CD4-positive, alpha-beta T cell treated with Interleukin-6 at 100 ng/mL for 8 hours (primary cell): ENCODE data around the gene PFN2.

Source experiments
- DNase-seq: peaks from one replicate; pipeline ENCODE4 v3.0.0-alpha.2; 2020; ENCODE audit warnings: mixed read lengths, low spot score

PFN2 gene

GRCh38 chr3:149917124-149917667 is 53.5 kb downstream of the PFN2 start:
- DNase-seq: no peak
